GM23338 (cell line): ENCODE data around the gene MAMLD1. TPM values are rescaled to one million over a fixed set of nuclear protein-coding genes. Genes with fewer than 3 reads are reported as not detected.

ENCODE experiments used
- ATAC-seq: fragments of 200-7000 bp; cut with Tn5 transposase; 3 replicates; pipeline ENCODE4 v1.9.1; 2020
- DNase-seq: peaks from one replicate; pipeline ENCODE4 v3.0.0-alpha.2; 2015; ENCODE audit warnings: low spot score
- H2AFZ ChIP-seq: fragments of 200-600 bp; sonication (generic); 2 replicates; pipeline ENCODE4 v1.8.0; 2016; ENCODE audit warnings: antibody characterized with exemption, mild to moderate bottlenecking, moderate library complexity
- H3F3A ChIP-seq: fragments of 200-600 bp; sonication (generic); replicated peaks from 2 replicates; pipeline ENCODE4 v1.8.0; 2017; ENCODE audit warnings: antibody characterized with exemption, mixed run types, low read depth
- H3K27ac ChIP-seq: fragments of 200-600 bp; sonication (generic); 2 replicates; pipeline ENCODE4 v1.6.1; 2016; ENCODE audit warnings: low read depth
- H3K27me3 ChIP-seq: fragments of 200-600 bp; sonication (generic); 2 replicates; pipeline ENCODE4 v1.8.0; 2016; ENCODE audit warnings: mild to moderate bottlenecking, mixed run types, moderate library complexity; ENCODE audit not compliant: insufficient read depth
- H3K36me3 ChIP-seq: fragments of 200-600 bp; sonication (generic); 2 replicates; pipeline ENCODE4 v1.8.0; 2016; ENCODE audit warnings: mild to moderate bottlenecking; ENCODE audit not compliant: insufficient read depth
- H3K4me1 ChIP-seq: fragments of 200-600 bp; sonication (generic); 2 replicates; pipeline ENCODE4 v1.8.0; 2016; ENCODE audit warnings: mild to moderate bottlenecking, moderate library complexity; ENCODE audit not compliant: insufficient read depth
- H3K4me2 ChIP-seq: fragments of 200-600 bp; sonication (generic); 2 replicates; pipeline ENCODE4 v1.7.1; 2017; ENCODE audit warnings: mixed run types
- H3K4me3 ChIP-seq: fragments of 200-600 bp; sonication (generic); 2 replicates; pipeline ENCODE4 v1.6.1; 2016; ENCODE audit warnings: mixed run types
- H3K79me2 ChIP-seq: fragments of 200-600 bp; sonication (generic); replicated peaks from 2 replicates; pipeline ENCODE4 v1.8.0; 2017; ENCODE audit warnings: mild to moderate bottlenecking; ENCODE audit not compliant: insufficient read depth
- H3K9me2 ChIP-seq: fragments of 200-600 bp; sonication (generic); 2 replicates; pipeline ENCODE4 v1.8.0; 2017; ENCODE audit not compliant: insufficient read depth
- H4K20me1 ChIP-seq: fragments of 200-600 bp; sonication (generic); replicated peaks from 2 replicates; pipeline ENCODE4 v1.8.0; 2017; ENCODE audit warnings: mild to moderate bottlenecking; ENCODE audit not compliant: insufficient read depth
- H3K27ac Mint-ChIP-seq: 2 replicates; pipeline ENCODE4 v1.8.0; 2020; ENCODE audit warnings: inconsistent platforms, mild to moderate bottlenecking, moderate library complexity, mixed read lengths
- H3K27me3 Mint-ChIP-seq: 3 replicates; pipeline ENCODE4 v1.8.0; 2022; ENCODE audit warnings: low read depth, mild to moderate bottlenecking, moderate library complexity, mixed read lengths, inconsistent platforms; ENCODE audit not compliant: insufficient read depth, poor library complexity
- H3K36me3 Mint-ChIP-seq: 3 replicates; pipeline ENCODE4 v1.8.0; 2021; ENCODE audit warnings: low read depth, mild to moderate bottlenecking, inconsistent platforms, moderate library complexity, mixed read lengths
- H3K4me1 Mint-ChIP-seq: 3 replicates; pipeline ENCODE4 v1.8.0; 2020; ENCODE audit warnings: mild to moderate bottlenecking, inconsistent platforms, mixed read lengths
- H3K4me3 Mint-ChIP-seq: 3 replicates; pipeline ENCODE4 v1.8.0; 2021; ENCODE audit warnings: moderate library complexity, mild to moderate bottlenecking, inconsistent platforms, mixed read lengths
- H3K9me3 Mint-ChIP-seq: 3 replicates; pipeline ENCODE4 v1.8.0; 2020; ENCODE audit warnings: moderate library complexity, mild to moderate bottlenecking, inconsistent platforms, mixed read lengths
- CREB1 ChIP-seq: fragments of 250-450 bp; sonication (Bioruptor Pico); IDR thresholded peaks from 2 replicates; pipeline ENCODE4 v1.5.0; 2020; ENCODE audit warnings: low read depth, mild to moderate bottlenecking, moderate library complexity
- CTCF ChIP-seq, 2 experiments: fragments of 200-600 bp in 1 of 2; sonication (generic) in 1 of 2; conservative IDR thresholded peaks; 2 replicates each; pipeline versions ENCODE4 v1.5.1 to v1.6.1; 2016 to 2017; ENCODE audit warnings: antibody characterized with exemption in 2 of 2, low read depth in 2 of 2, mild to moderate bottlenecking in 2 of 2, moderate library complexity in 1 of 2
- ETS1 ChIP-seq: IDR thresholded peaks from 2 replicates; pipeline ENCODE4 v1.6.1; 2016; ENCODE audit warnings: antibody characterized with exemption
- EZH2 ChIP-seq: fragments of 200-600 bp; sonication (generic); IDR thresholded peaks from one replicate; pipeline ENCODE4 v1.8.0; 2017; ENCODE audit warnings: antibody characterized with exemption, mild to moderate bottlenecking, low read depth; ENCODE audit not compliant: unreplicated experiment
- EZH2phosphoT487 ChIP-seq: fragments of 200-600 bp; sonication (generic); IDR thresholded peaks from one replicate; pipeline ENCODE4 v1.8.1; 2018; ENCODE audit warnings: antibody characterized with exemption; ENCODE audit not compliant: unreplicated experiment
- JUNB ChIP-seq: IDR thresholded peaks from one replicate; pipeline ENCODE4 v1.6.1; 2016; ENCODE audit warnings: antibody characterized with exemption; ENCODE audit not compliant: unreplicated experiment
- NANOG ChIP-seq: IDR thresholded peaks from 2 replicates; pipeline ENCODE4 v1.6.1; 2016; ENCODE audit warnings: antibody characterized with exemption, borderline replicate concordance
- POLR2AphosphoS5 ChIP-seq: IDR thresholded peaks from 2 replicates; pipeline ENCODE4 v1.6.1; 2016; ENCODE audit warnings: antibody characterized with exemption, low read depth
- STAT1 ChIP-seq: IDR thresholded peaks from one replicate; pipeline ENCODE4 v1.6.1; 2016; ENCODE audit warnings: antibody characterized with exemption; ENCODE audit not compliant: unreplicated experiment
- ZNF114 ChIP-seq: fragments of 250-450 bp; sonication (Bioruptor Pico); IDR thresholded peaks from 2 replicates; pipeline ENCODE4 v1.5.0; 2020; ENCODE audit warnings: mild to moderate bottlenecking, moderate library complexity
- ZNF462 ChIP-seq: fragments of 250-450 bp; sonication (Bioruptor Pico); IDR thresholded peaks from 2 replicates; pipeline ENCODE4 v1.5.0; 2020; ENCODE audit warnings: mild to moderate bottlenecking, moderate library complexity
- polyA plus RNA-seq: library from polyadenylated mRNA; unstranded; fragments of >200 nt; fragmentation: Nextera tagmentation; extraction: Ambion mirVana; gene quantifications from 2 replicates; pipeline ENCODE4 v1.2.1, GENCODE V29; 2016
- total RNA-seq: library from RNA; depleted of rRNA; stranded (reverse); fragments of >200 nt; shearing (Covaris generic); gene quantifications from 2 replicates; pipeline ENCODE4 v1.2.3, GENCODE V29; 2014

Gene MAMLD1
- total and polyA plus RNA-seq, 2 experiments from 2014 or later: 0.13 to 0.21 TPM

GRCh38 chrX:150409964-150410363, 46.8 kb downstream of the MAMLD1 start:
- Histone ChIP-seq H3F3A (no peaks in the 10 kb centered on the region), H2AFZ (no peak overlapping the region), H3K9me2 (no peaks in the 10 kb centered on the region), H3K4me1 (no peaks in the 10 kb centered on the region), H3K4me3 (no peak overlapping the region), H3K79me2 (no peaks in the 10 kb centered on the region), H3K27ac (no peak overlapping the region), H4K20me1 (no peaks in the 10 kb centered on the region), H3K36me3 (no peaks in the 10 kb centered on the region), H3K4me2 (no peak overlapping the region), H3K27me3 (no peaks in the 10 kb centered on the region)
- H3K36me3 Mint-ChIP-seq: no peaks in the 10 kb centered on the region
- no peak for DNase-seq
- no peak for ATAC-seq
- H3K4me1 Mint-ChIP-seq: peaks cover 8% of the 10 kb centered on the region
- no peaks in the 10 kb centered on the region for H3K27me3 Mint-ChIP-seq
- H3K9me3 Mint-ChIP-seq: no peaks in the 10 kb centered on the region
- no peak overlapping the region for H3K27ac Mint-ChIP-seq
- no peak for TF ChIP-seq NANOG
- TF ChIP-seq CTCF (conservative IDR thresholded peaks at IDR 0.05; ENCODE audit: low read depth in 2 of 2): no peak
- no peak for TF ChIP-seq STAT1
- TF ChIP-seq POLR2AphosphoS5: no peak
- TF ChIP-seq ETS1: no peak
- no peak for TF ChIP-seq CREB1 (CRISPR knock-in tag)
- no peak for TF ChIP-seq ZNF114 (CRISPR knock-in tag)
- no peak for TF ChIP-seq ZNF462
- TF ChIP-seq JUNB: no peak
- TF ChIP-seq EZH2: no peak
- no peak for TF ChIP-seq EZH2phosphoT487
- H3K4me3 Mint-ChIP-seq: no peak overlapping the region
